ENCODE results near the gene SEC63.

DNA sequence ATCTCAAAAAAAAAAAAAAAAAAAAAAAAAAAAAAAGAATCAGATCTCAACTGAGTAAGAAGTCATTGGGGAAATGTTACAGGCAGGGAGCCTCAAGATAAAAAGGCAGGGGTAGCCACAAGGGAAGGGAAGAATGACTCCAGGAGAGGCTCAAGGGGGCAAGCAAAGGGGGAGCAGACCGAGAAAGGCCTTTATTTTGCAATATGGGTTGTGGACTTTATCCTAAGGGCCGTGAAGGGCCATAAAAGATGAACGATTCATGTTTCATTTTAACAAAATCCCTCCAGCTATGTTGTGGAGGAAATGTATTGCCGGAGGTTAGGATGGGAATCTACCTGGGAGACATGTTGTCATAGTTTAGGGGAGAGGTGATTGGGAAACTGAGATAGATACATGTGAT is 25.8 kb upstream of the SEC63 start:
- TF ChIP-seq, protein P1, sequence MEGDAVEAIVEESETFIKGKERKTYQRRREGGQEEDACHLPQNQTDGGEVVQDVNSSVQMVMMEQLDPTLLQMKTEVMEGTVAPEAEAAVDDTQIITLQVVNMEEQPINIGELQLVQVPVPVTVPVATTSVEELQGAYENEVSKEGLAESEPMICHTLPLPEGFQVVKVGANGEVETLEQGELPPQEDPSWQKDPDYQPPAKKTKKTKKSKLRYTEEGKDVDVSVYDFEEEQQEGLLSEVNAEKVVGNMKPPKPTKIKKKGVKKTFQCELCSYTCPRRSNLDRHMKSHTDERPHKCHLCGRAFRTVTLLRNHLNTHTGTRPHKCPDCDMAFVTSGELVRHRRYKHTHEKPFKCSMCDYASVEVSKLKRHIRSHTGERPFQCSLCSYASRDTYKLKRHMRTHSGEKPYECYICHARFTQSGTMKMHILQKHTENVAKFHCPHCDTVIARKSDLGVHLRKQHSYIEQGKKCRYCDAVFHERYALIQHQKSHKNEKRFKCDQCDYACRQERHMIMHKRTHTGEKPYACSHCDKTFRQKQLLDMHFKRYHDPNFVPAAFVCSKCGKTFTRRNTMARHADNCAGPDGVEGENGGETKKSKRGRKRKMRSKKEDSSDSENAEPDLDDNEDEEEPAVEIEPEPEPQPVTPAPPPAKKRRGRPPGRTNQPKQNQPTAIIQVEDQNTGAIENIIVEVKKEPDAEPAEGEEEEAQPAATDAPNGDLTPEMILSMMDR (IDR thresholded peaks at IDR 0.05): no peak
- TF ChIP-seq POLR2A (IDR thresholded peaks at IDR 0.05) (no peak), POLR2AphosphoS5 (IDR thresholded peaks at IDR 0.05) (no peak), EP300 (IDR thresholded peaks at IDR 0.05) (no peak)

Measured in stomach (tissue), 4 donors.